Effector CD4-positive, alpha-beta T cell (primary cell): ENCODE results near the gene LRRC45.

Source experiments
- DNase-seq: peaks from one replicate; pipeline ENCODE4 v3.0.0-alpha.2; 2020

LRRC45 gene

DNA sequence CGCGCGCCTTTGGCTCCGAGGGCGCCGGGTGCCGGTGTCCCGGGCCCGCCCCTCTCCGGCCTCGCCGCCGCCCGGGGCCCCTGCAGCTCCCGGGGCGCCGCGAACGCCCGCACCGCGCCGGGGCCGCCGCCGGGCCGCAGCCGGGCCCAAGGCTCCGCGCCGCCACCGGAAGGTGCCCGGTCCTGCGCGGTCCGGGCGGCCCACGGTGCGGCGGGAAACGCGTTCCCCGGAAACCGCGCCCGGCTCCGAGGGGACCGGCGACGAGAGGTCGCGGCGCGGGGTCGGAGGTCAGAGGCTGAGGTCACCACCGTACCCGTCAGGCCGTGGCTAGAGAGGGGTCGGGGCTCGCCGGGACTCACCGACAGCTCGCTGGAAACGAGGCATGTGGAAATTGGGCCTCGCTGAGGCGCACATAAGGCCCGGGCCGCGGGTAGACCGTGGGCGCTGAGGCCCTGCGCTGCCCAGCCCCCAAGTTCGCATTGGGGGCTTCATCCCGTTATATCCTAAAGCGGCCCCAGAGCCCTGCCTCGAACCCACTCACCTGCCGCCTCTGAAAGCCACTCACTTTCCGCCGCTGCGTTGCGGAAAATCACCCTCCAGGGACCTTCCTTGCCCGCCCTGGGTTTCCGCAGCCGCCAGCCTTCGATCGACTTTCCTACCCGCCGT lies 42.7 kb downstream of the LRRC45 start, which contains the start of gene DUS1L:
TSS of gene DUS1L (minus strand) at position 167 of the 666 bp plus-strand sequence. CDS start 745 bp downstream, outside the sequence.
- DNase-seq = peak; percentile 60

DNA sequence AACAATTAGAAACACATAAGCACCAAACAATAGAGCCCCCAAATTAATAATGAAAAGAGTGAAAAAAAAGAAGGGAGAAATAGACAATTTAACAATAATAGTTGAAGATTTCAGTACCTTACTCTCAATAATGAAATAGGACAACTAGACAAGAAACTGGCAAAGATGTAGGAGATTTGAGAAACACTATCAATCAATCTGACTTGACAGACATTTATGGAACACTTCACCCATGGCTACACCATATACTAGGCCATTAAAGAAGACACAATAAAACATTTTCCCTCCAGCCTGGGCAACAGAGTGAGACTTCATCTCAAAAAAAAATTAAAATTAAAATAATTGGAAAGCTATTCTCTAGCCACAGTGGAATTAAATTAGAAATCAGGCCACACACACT lies 47.5 kb downstream of the LRRC45 start:
- DNase-seq = no peak

DNA sequence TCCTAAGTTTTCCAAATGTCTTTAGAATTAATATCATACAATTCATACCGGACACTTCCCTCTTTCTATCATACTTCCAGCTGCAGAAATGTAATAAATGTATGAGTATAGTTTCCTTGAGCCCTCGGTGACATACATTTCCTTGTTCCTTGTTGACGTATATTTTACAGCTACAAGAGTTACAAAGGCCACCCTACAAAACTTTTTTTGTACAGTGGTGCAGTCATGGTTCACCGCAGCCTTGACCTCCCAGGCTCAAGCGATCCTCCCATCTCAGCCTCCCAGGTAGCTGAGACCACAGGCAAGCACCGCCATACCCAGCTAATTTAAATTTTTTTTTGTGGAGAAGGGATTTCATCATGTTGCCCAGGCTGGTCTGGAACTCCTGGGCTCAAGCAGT lies 49.7 kb downstream of the LRRC45 start:
- no peak for DNase-seq

DNA sequence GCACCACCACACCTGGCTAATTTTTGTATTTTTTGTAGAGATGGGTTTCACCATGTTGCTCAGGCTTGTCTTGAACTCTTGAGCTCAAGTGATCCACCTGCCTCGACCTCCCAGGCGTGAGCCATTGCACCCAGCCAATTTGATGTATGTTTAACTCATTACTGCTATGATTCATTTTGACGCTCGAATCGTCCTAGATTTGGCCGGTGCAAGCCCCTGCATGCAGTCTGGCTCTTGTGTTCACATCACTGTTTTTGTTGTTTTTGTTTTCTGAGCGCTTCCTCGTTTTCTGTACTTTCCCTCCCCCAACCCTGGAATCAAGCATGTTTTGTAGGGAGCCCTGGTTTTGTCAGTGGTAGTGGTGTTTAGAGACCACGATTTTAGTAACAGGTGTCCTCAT lies 50.3 kb downstream of the LRRC45 start:
- DNase-seq = no peak

DNA sequence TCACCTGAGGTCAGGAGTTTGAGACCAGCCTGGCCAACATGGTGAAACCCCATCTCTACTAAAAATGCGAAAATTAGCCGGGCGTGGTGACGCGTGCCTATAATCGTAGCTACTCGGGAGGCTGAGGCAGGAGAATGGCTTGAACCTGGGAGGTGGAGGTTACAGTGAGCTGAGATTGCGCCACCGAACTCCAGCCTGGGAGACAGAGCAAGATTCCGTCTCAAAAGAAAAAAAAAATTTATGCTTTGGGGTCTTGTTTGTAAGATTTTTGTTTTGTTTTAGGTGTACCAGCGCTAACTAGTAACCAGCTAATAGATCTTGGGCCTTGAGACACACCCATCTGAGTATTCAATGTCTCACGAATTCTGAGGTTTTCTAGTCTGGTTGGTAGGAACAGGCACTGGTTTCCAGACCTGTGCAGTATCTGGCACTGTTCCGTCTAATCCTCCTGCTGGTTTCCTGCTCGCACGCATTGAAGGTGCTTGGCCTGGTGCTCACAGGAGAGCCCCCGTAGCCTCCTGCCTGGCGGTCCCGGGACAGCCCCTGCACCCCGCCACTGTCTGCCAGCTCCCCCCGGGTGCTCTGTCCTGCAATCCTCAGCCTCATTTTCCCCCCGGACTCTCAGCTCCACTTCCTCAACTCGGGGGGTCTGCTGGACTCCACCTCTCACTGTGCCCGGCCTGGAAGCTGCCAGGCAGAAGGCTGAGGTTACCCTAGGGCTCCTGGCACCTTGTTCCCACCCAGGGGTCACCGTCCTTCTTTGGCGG lies 53.1 kb downstream of the LRRC45 start:
- no peak for DNase-seq

DNA sequence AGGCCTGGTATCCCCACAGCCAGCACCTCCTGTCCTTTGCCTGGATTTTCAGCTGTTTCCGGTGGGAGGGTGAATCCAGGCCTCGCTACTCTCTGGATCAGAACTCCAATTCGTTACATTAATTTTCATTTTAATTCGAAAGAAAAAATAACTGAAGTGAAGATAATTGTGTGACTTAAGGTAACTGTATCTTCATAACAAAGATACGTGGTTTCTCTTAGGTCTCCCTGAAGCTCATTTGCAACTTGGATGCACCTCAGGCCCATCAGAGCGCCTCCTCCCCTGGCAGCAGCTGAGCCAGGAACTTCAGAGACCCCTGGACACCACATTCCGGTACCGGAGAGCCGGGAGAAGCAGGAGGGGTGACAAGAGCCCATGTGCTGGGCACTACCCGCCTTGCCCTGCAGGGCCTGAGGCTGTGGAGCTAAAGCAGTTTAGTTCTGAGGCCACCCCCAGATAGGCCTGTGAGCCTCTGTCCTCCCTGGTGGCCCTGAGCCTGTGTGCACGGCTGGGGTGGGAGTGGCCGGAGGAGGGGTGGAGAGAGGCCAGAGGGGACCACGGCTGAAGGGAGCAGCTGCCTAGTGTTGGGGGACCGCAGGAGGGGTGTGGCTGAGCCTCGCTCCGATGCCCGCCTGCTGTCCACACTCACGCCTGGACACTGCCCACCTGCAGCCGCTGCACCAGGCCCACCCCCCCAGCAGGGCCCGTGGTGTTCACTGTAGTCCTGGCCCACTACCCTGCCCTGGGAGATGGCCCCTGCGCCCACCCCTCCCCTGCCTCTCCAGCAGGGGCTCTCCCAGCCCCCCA lies 53.9 kb downstream of the LRRC45 start:
- DNase-seq = no peak

GRCh38 chr17:82077617-82078358 lies 54.7 kb downstream of the LRRC45 start:
- DNase-seq = no peak

- DNase-seq = no peak
Observed at GRCh38 chr17:82078433-82078832, 55.3 kb downstream of the LRRC45 start.

GRCh38 chr17:82079001-82079677 lies 56.0 kb downstream of the LRRC45 start:
- no peak for DNase-seq

DNA sequence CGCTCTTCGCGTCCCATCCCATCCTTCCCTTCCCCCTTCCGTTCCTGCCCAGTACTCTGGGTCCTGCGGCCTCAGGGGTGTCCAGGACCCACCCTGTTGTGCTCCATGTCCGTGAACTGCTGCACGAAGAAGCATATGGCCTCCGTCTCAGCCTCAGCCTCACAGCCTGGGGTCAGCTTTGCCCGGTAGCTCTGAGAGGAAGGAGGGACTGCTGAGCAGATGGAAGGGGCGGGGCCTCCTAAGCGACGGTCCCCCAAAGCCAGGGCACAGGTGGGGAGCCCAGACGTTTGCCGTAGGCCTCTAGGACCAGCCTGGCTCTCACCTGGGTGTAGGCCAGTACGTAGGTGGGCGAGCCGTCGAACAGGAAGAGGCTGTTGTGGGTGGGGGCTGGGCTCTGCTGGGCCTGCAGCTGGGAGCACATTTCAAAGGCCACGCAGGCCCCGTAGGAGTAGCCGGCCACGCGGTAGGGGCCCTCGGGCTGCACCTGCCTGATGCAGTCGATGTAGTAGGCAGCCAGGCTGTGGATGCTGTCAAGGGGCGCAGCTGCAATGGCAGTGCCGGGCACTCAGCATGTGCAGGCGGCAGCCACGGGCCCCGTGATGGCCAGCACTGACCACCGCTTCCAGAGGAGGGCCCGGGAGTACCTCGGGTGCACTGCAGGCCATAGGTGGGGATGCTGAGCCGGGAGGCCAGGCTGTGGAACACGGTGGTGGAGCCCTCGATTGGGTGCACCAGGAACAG lies 57.1 kb downstream of the LRRC45 start:
- DNase-seq = no peak
